Heart left ventricle (tissue), 16 donors: Measurements from ENCODE around the gene GPC6. TPM values are rescaled to one million over a fixed set of nuclear protein-coding genes. Genes with fewer than 3 reads are reported as not detected.

Experiments
- ATAC-seq, 4 donors: fragments of 200-7000 bp; cut with Tn5 transposase; one replicate each; pipeline ENCODE4 v1.9.1; 2020 to 2022; ENCODE audit warnings: moderate library complexity in 4 of 4, mild to moderate bottlenecking in 3 of 4, moderate number of reproducible peaks in 1 of 4
- DNase-seq, 5 donors: peaks; one replicate each; pipeline ENCODE4 v3.0.0-alpha.2; 2020
- H3K27ac ChIP-seq, 12 donors: fragments of 200-600 bp; sonication (generic) in 4 of 12; one replicate each; pipeline versions ENCODE4 v1.5.0 to v1.8.0; 2016 to 2022; ENCODE audit warnings: mild to moderate bottlenecking in 2 of 12
- H3K27me3 ChIP-seq, 9 donors: fragments of 200-600 bp; sonication (generic) in 2 of 9; one replicate each; pipeline versions ENCODE4 v1.5.1 to v1.8.0; 2016 to 2022; ENCODE audit warnings: mild to moderate bottlenecking in 3 of 9
- H3K36me3 ChIP-seq, 9 donors: fragments of 200-600 bp; sonication (generic) in 2 of 9; one replicate each; pipeline versions ENCODE4 v1.5.0 to v1.8.0; 2018 to 2022; ENCODE audit warnings: mild to moderate bottlenecking in 2 of 9
- H3K4me1 ChIP-seq, 12 donors: fragments of 200-600 bp; sonication (generic) in 4 of 12; one replicate each; pipeline versions ENCODE4 v1.5.0 to v1.8.0; 2016 to 2022; ENCODE audit warnings: mild to moderate bottlenecking in 3 of 12
- H3K4me3 ChIP-seq, 12 donors: fragments of 200-600 bp; sonication (generic) in 4 of 12; one replicate each; pipeline versions ENCODE4 v1.5.0 to v1.8.0; 2017 to 2022; ENCODE audit warnings: mild to moderate bottlenecking in 9 of 12, moderate library complexity in 4 of 12
- H3K9me3 ChIP-seq, 12 donors: fragments of 200-600 bp; sonication (generic) in 4 of 12; one replicate each; pipeline versions ENCODE4 v1.5.0 to v1.8.0; 2016 to 2022; ENCODE audit warnings: mild to moderate bottlenecking in 1 of 12
- CTCF ChIP-seq, 12 donors: fragments of 200-600 bp; sonication (generic) in 4 of 12; IDR thresholded peaks; one replicate each; pipeline versions ENCODE4 v1.5.0 to v1.8.0; 2018 to 2022; ENCODE audit warnings: antibody characterized with exemption in 12 of 12, mild to moderate bottlenecking in 5 of 12
- POLR2A ChIP-seq, 2 donors: fragments of 450-650 bp; IDR thresholded peaks; one replicate each; pipeline ENCODE4 v1.6.1; 2017; ENCODE audit warnings: antibody characterized with exemption in 2 of 2, mild to moderate bottlenecking in 2 of 2, moderate library complexity in 2 of 2
- WGBS, 4 donors: extraction: QIAGEN DNeasy Blood & Tissue Kit in 2 of 4; methylation state at CpG; one replicate each; pipeline versions ENCODE4 v1.1.5 to v1.1.7; 2013 to 2018; 5-methylcytosine and 5-hydroxymethylcytosine counted together
- intact Hi-C, 10 donors: fragments of 100-400 bp; cut with DNase I; formaldehyde crosslinking; loops; one replicate each; pipeline versions ENCODE4 v1.11.1 to v1.14.2; 2022
- polyA plus RNA-seq, 2 donors: library from polyadenylated mRNA; stranded (reverse); fragments of 200-250 nt; gene quantifications; one replicate each; pipeline ENCODE4 v1.2.3, GENCODE V29; 2013
- total RNA-seq, 9 donors: library from RNA; depleted of rRNA in 2 of 9; stranded (reverse); fragments of >200 nt in 2 of 9; fragmentation: NEBNext Ultra II Directional in 3 of 9; extraction: Animal tissue kit (Norgen Biotek cat#: 25700) in 3 of 9; gene quantifications; one replicate each; pipeline versions ENCODE4 v1.1.0 to v1.2.4, GENCODE V29; 2016 to 2023
- donor health status: ischemic (EF 13 %, LVEDD 7.1; RV severe dilation, severe dysfunction).
- donor health status: healthy with polysubstance abuse.
- donor health status: DM: no; HTN: yes; CAD: no.
- donor health status: DM: no; HTN: no; CAD: no.
- donor health status: ischemic (EF 25% LVEDD 6.9; RV normal size, moderate dysfunction).
- donor health status: ischemic (EF 25% LVEDD 5.7; RV mildly dilated, moderate dysfunction).
- donor health status: healthy.
- donor health status: DM: yes; HTN: yes; CAD: no.
- donor health status: ischemic (EF 35%, LVEDD 5.7; RV mildly dilated, moderate dysfunction).
- donor health status: nonischemic (EF 11% LVEDD 7.7; RV severe dilation, severe dysfunction).
- donor health status: DM: yes; HTN: yes; CAD: no.
- donor health status: PGD.
- donor health status: ischemic (EF 29% LVEDD 5.4; RV normal size, mild dysfunction).
- donor health status: nonischemic (EF 23%, LVEDD 6.1; RV moderate dilation, normal function).

Gene GPC6
- total and polyA plus RNA-seq, 11 donors = 0.08 to 6.2 (median 2.0) TPM

DNA sequence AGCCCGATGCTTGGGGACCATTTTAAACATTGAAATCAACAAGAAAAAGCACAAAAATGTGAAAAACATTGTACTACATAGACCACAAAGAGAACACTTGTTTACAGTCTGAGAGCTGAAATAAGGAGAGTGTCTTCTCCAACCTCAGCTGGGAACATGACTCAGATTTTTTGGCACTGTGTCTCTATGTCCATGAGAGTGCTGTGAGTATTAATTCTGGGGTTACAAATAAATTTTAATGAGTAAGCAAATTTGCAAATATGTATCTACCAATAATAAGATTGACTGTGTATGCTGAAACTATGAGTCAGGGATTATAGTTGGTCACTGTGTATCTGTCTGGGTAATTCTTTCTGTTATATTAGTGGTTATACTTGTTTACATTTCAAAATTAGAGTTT lies 1078.9 kb downstream of the GPC6 start:
- no peaks in the 10 kb centered on the region for H3K9me3 ChIP-seq
- DNase-seq (no peak), ATAC-seq (peak in 2 of 4 donors; percentile 77 to 86)
- peaks cover 0 to 23% (median 0%) of the 10 kb centered on the region in 12 donors for H3K4me1 ChIP-seq
- H3K4me3 ChIP-seq = no peak overlapping the region
- WGBS, 4 donors = 58 to 77% (median 66%) methylated on average over 1 of the region's 1 CpG
- H3K36me3 ChIP-seq = no peaks in the 10 kb centered on the region
- intact Hi-C loops = no loop called here
- H3K27me3 ChIP-seq = no peaks in the 10 kb centered on the region
- no peak for TF ChIP-seq POLR2A (IDR thresholded peaks at IDR 0.05)
- TF ChIP-seq CTCF (IDR thresholded peaks at IDR 0.05) = no peak
- no peak overlapping the region for H3K27ac ChIP-seq

DNA sequence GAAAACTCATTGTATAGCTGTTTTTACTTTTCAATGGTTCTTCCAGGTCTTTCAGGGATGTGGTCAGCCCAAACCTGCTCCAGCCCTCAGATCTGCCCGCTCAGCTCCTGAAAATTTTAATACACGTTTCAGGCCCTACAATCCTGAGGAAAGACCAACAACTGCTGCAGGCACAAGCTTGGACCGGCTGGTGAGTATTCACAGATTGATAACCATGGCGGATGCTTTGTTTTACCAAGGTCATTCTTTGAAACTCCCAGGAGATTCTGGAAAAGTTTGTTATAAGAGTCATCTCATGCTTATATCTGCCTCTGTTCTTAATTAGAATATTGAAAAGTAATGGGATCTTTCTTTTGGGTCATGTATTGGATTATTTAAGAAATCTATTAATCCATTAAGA lies 1079.3 kb downstream of the GPC6 start:
- intact Hi-C loops = no loop called here
- Histone ChIP-seq H3K27ac (no peak overlapping the region), H3K9me3 (no peaks in the 10 kb centered on the region), H3K4me1 (peaks cover 0 to 26% (median 0%) of the 10 kb centered on the region in 12 donors), H3K4me3 (no peak overlapping the region), H3K36me3 (no peaks in the 10 kb centered on the region), H3K27me3 (no peaks in the 10 kb centered on the region)
- no peak for TF ChIP-seq POLR2A (IDR thresholded peaks at IDR 0.05)
- no peak for TF ChIP-seq CTCF (IDR thresholded peaks at IDR 0.05)
- WGBS, 4 donors = 69 to 80% (median 76%) methylated on average over 4 of the region's 4 CpGs
- DNase-seq (no peak), ATAC-seq (no peak)

DNA sequence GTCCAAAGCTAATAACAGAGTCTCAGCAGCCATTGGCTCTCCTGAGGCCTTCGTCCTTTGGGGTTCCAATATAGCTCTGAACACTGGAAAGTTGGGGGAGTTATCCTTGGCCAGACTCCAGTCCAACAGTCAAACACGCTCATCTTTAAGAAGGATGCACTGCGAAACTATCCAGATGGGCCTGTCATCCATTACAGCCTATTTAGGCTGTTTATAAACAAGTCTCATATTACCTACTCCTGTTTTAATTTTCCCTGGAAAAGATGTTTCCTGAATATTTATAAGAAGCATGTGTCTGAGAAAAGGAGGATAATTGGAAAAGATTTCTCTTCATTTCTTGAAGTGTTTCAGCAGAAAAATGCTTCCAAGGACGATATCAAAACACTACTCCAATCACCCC lies 1082.2 kb downstream of the GPC6 start:
- DNase-seq (no peak), ATAC-seq (no peak)
- 72 to 83% (median 81%) methylated on average over 4 of the region's 4 CpGs for WGBS, 4 donors
- H3K27ac ChIP-seq = peak overlapping the region in 2 of 12 donors; percentile 38 to 63
- H3K27me3 ChIP-seq = no peaks in the 10 kb centered on the region
- H3K9me3 ChIP-seq = no peaks in the 10 kb centered on the region
- intact Hi-C loops = no loop called here
- no peaks in the 10 kb centered on the region for H3K36me3 ChIP-seq
- H3K4me1 ChIP-seq = peaks cover 0 to 38% (median 2%) of the 10 kb centered on the region in 12 donors
- no peak for TF ChIP-seq POLR2A (IDR thresholded peaks at IDR 0.05)
- H3K4me3 ChIP-seq = no peak overlapping the region

- TF ChIP-seq POLR2A (IDR thresholded peaks at IDR 0.05) = no peak
- no peak for TF ChIP-seq CTCF (IDR thresholded peaks at IDR 0.05)
- no peaks in the 10 kb centered on the region for H3K36me3 ChIP-seq
- ATAC-seq = no peak
- DNase-seq = no peak
- peaks cover 0 to 37% (median 2%) of the 10 kb centered on the region in 12 donors for H3K4me1 ChIP-seq
- H3K27ac ChIP-seq = peak overlapping the region in 2 of 12 donors; percentile 38 to 63
- no peak overlapping the region for H3K4me3 ChIP-seq
- WGBS, 4 donors = 90 to 100% (median 94%) methylated on average over 3 of the region's 3 CpGs
- no peaks in the 10 kb centered on the region for H3K9me3 ChIP-seq
- H3K27me3 ChIP-seq = no peaks in the 10 kb centered on the region
- intact Hi-C loops = no loop called here
Measured at GRCh38 chr13:94309576-94309975, 1083.0 kb downstream of the GPC6 start.
